ENCODE measurements around the gene MS4A15.
"Not testable (repeated sequence)": the region's sequence is repeated elsewhere in the genome, so short reads cannot be mapped to it uniquely, and the experiment has no call there.

Gene MS4A15

DNA sequence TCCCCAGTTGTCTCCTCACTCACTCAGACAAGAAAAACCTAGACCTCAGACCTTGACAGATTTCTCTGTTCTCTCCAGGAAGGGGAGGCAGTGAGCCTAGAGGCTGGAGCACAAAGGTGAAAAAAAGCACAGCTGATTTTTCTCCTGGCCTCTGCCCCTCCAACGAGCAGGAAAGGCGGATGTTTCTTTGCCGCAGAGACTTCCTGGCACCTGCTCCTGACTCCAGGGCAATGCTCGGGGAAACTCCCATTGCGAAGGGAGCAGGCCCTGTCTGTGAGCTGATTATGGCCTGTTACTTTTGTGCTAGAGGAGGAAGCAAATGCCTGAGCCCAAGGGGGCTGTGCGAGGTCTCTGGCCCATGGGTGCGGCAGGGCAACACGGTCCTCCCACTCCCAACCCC is 53.9 kb downstream of the MS4A15 start:
- DNase-seq, result no peak

DNA sequence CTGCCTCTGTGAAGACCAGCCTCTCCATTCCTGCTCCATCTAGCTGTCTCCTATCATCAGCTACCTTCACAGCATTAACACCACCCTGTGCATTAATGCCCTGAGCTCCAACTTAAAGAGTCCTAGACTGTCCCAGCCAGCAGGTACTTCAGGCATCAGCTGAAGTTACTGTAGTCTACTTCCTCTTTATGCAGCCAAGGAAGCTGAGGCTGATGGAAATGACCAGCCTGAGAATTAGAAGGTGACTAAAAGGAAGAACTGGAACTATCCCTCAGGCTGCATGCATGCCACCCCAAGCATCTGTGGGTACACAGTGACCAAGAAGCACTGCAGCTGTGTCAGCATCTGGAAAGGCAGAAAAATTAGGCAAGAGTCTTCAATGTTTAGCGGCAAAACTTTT is 56.7 kb downstream of the MS4A15 start:
- DNase-seq, result no peak

DNA sequence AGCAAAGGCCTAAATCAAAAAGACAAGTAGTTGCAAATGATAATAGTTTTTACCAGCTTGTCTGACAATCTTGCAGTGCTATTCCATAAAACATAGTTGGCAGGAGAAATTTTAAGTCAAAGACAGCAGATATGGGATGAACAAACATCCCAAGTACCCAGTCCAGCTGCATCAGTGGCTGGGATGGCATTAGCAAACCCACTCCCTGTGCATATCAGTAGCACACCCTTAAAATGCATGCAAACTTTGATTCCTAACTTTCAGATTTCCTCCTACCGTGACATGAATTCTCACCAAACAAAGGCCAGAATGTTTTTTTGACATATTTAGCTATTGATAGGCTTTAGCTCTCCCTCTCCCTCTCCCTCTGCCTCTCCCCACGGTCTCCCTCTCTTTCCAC is 57.4 kb downstream of the MS4A15 start:
- no peak for DNase-seq

DNA sequence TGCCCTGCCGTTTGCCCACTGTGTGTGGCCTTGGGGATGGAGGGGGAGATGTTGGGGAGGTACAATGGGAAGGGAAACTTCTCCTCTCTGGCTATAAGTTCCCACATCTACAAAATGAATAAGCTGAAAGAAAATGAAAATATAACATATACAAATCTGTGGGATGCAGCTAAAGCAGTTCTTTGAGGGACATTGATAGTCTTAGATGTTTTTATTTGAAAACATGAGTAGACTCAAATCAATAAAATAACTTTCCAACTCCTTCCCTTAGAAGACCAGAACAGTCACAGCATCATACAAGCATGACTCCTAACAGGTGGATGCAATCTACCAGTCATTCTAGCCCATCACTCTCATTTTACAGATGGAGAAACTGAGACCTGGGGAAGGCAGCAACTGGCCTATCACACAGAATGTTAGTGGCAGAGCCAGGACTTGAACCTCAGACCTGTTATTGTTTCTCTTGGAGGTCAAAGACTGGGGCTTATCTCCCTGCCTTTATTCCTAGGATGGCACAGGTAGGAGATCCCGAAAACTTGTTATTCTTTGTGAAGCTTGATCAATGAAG is 60.0 kb downstream of the MS4A15 start:
- no peak for DNase-seq

DNA sequence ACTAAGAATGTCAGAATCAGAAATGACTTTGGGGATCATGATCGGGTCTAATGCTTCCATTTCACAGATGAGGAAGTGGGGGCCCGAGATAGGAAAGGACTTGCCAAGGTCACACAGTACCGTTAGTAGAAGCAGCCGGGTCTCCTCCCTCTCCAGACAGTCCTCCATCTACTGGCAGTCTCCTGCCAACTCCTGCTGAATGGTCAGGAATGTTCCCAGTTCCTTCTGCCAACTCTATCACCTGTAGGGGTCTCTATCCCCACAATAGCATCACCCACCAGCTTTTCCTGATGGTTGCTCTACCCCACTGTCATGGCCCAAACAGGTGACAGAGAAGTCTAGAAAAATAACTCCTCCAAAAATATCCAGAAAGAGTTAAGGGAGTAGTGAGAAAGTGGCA is 61.4 kb downstream of the MS4A15 start:
- no peak for DNase-seq

DNA sequence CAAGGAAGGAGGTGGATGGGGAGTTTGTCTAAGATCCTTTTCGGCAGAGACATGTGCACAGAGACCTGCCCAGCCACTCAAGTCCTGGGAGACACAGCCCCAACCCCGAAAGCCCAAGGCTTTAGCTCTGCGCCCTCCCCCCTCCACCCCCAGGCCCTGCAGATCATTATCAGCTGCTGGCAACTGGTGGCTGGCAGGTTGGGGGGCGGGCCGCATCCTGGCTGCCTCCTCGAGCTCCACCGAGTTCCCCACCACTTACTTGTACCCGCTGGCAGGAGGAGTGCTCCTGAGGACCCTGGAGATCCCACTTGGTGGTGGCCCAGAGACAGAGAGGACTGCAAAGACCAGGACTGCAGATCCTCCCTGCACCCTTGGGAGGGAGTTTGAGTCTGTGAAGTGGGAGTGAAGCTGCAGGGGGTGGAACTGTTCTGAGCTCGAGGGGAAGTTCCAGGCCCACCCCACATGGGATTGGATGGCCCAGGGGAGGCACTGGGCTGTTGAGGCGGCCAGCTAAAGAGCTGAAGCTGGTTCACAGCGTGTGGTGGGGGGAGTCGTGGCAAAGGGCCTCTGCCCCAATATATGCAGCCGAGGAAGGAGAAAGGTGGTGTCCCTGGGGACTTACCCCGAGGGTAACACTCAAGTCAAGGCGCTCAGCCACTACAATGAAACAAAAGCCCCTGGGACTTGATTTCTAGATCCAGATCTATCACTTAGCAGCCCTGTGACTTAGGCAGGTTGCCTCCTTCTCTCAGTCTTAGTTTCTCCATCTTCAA is 65.3 kb downstream of the MS4A15 start:
- DNase-seq, result no peak

DNA sequence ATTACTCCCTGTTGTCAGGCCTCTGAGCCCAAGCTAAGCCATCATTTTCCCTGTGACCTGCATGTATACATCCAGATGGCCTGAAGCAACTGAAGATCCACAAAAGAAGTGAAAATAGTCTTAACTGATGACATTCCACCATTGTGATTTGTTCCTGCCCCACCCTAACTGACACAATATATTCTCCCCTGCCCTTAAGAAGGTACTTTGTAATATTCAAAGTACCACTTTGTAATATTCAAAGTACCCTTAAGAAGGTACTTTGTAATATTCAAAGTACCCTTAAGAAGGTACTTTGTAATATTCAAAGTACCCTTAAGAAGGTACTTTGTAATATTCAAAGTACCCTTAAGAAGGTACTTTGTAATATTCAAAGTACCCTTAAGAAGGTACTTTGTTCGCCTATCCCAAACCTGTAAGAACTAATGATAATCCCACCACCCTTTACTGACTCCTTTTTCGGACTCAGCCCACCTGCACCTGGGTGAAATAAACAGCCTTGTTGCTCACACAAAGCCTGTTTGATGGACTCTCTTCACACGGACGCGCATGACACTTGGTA is 67.2 kb downstream of the MS4A15 start:
- DNase-seq, result not testable (repeated sequence)

DNA sequence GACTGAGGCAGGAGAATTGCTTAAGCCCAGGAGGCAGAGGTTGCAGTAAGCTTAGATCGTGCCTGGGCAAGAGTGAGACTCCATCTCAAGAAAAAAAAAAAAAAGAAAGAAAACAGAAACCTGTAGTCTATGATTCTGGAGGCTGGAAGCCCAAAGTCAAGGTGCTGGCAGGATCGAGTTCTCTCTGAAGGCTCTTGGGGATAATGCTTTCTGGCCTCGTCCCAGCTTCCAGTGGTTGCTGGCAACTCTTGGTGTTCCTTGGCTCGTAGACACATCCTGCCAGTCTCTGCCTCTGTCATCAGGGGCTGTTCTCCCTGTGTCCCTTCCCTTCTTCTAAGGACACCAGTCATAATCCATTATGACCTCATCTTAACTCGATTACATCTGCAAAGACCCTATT is 68.5 kb downstream of the MS4A15 start:
- DNase-seq, result no peak

DNA sequence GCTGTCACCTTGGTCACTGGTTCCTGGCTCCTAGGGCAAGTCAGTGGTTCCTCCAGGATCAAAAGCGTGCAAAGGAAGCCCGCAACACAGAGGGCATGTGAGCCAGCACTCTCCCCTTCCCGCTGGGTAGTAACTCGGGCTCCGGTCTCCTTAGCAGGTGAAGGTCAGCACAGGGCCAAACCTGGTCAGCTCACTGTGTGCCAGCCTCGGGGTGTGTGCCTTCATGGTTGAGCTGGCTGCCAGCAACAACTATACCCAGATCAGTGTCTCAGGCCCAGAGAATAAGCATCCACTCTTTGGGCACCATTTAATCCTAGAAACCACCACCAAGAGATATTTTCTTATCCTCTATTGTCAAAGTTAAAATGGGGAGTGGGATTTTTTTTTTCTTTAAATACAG is 69.1 kb downstream of the MS4A15 start:
- DNase-seq, result no peak

All from NCI-H2029 treated with DMSO at 0.1 percent for 48 hours (cell line).